GM10266 (cell line): ENCODE measurements around the gene NACAD.
A peak's percentile ranks its signal among the peaks of the same experiment; 100 is the strongest.
"Not testable (repeated sequence)": the region's sequence is repeated elsewhere in the genome, so short reads cannot be mapped to it uniquely, and the experiment has no call there.

Experiments used
- DNase-seq: peaks from one replicate; pipeline ENCODE4 v3.0.0; 2012; ENCODE audit errors: extremely low spot score
- TF ChIP-seq, protein P1 (sequence below): IDR thresholded peaks from 2 replicates; pipeline ENCODE4 v1.5.1; 2012; ENCODE audit warnings: mild to moderate bottlenecking, low read depth; ENCODE audit not compliant: control insufficient read depth, insufficient read depth; ENCODE audit errors: missing control alignments

Gene NACAD

GRCh38 chr7:45116048-45116447 is 27.3 kb upstream of the NACAD start:
- DNase-seq: no peak
- TF ChIP-seq, protein P1, sequence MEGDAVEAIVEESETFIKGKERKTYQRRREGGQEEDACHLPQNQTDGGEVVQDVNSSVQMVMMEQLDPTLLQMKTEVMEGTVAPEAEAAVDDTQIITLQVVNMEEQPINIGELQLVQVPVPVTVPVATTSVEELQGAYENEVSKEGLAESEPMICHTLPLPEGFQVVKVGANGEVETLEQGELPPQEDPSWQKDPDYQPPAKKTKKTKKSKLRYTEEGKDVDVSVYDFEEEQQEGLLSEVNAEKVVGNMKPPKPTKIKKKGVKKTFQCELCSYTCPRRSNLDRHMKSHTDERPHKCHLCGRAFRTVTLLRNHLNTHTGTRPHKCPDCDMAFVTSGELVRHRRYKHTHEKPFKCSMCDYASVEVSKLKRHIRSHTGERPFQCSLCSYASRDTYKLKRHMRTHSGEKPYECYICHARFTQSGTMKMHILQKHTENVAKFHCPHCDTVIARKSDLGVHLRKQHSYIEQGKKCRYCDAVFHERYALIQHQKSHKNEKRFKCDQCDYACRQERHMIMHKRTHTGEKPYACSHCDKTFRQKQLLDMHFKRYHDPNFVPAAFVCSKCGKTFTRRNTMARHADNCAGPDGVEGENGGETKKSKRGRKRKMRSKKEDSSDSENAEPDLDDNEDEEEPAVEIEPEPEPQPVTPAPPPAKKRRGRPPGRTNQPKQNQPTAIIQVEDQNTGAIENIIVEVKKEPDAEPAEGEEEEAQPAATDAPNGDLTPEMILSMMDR: no peak

- TF ChIP-seq, protein P1: no peak
- no peak for DNase-seq
Observed at GRCh38 chr7:45114926-45115325, 26.2 kb upstream of the NACAD start.

DNA sequence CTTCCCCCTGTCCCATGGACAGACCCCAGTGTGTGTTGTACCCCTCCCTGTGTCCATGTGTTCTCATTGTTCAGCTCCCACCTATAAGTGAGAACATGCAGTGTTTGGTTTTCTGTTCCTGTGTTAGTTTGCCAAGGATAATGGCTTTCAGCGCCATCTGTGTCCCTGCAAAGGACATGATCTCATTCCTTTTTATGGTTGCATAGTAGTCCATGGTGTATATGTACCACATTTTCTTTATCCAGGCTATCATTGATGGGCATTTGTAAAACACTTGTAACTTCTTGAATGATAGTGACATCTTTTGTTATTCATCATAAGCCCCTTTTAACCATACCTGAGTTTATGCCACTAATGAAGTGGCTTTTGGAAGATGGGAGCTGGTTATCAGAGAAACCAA is 25.5 kb upstream of the NACAD start:
- DNase-seq: not testable (repeated sequence)

- TF ChIP-seq, protein P1: no peak
Observed at GRCh38 chr7:45112648-45113047, 23.9 kb upstream of the NACAD start.

GRCh38 chr7:45111298-45112223 is 22.8 kb upstream of the NACAD start, which contains the start of gene TBRG4:
Gene TBRG4 (minus strand): TSS chr7:45111697. CDS start chr7:45109237, 2,460 bp downstream.
- peak; percentile 91 for DNase-seq
- TF ChIP-seq, protein P1: peak; percentile 30

More at GRCh38 chr7:45112648-45113047, 23.9 kb upstream of the NACAD start:
- no peak for DNase-seq

DNA sequence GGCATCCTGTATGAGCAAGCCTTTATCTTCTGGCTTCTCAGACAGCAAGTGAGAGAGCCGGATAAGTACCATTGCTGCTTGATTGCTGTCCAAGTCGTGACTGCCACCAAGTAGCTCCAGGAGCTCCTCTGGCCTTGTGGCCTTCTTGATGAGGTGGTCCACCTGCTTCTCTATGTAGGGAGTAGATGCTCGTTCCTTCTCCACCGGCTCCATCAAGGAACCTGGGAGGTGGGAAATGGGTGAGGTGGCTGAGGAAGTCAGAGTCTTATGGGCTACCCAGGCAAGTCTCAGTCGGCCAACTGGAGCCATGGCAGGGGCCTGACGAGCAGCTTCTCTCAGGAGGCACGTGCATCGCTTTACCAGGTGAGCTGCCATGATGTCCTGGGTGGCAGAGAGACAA is 20.1 kb upstream of the NACAD start:
- no peak for DNase-seq
- TF ChIP-seq, protein P1: no peak

DNA sequence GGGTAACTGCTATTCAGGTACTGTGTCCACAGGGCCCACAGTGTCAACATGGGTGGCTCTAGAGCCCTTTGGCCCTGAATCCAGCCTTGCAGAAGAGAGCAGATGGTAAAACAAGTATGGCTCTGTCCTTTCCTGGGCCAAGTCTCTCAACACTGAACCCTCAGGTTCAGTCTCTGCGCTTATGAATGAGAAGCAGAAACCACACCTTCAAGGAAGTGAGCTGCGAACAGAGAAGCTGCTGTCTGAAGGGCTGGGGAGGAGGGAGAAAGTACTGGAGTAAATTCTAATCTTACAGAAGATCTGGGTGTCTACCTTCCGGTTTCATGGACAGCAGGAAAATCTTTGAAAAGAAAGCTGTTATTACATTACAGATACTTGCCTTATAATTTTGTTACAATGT is 18.6 kb upstream of the NACAD start:
- no peak for DNase-seq
- TF ChIP-seq, protein P1: no peak
